CD4-positive, alpha-beta T cell treated with Interferon gamma for 1 hour (primary cell): ENCODE data around the gene HMGXB3.
A peak's percentile ranks its signal among the peaks of the same experiment; 100 is the strongest.

Source experiments
- DNase-seq: peaks from one replicate; pipeline ENCODE4 v3.0.0-alpha.2; 2020

Gene HMGXB3, protein sequence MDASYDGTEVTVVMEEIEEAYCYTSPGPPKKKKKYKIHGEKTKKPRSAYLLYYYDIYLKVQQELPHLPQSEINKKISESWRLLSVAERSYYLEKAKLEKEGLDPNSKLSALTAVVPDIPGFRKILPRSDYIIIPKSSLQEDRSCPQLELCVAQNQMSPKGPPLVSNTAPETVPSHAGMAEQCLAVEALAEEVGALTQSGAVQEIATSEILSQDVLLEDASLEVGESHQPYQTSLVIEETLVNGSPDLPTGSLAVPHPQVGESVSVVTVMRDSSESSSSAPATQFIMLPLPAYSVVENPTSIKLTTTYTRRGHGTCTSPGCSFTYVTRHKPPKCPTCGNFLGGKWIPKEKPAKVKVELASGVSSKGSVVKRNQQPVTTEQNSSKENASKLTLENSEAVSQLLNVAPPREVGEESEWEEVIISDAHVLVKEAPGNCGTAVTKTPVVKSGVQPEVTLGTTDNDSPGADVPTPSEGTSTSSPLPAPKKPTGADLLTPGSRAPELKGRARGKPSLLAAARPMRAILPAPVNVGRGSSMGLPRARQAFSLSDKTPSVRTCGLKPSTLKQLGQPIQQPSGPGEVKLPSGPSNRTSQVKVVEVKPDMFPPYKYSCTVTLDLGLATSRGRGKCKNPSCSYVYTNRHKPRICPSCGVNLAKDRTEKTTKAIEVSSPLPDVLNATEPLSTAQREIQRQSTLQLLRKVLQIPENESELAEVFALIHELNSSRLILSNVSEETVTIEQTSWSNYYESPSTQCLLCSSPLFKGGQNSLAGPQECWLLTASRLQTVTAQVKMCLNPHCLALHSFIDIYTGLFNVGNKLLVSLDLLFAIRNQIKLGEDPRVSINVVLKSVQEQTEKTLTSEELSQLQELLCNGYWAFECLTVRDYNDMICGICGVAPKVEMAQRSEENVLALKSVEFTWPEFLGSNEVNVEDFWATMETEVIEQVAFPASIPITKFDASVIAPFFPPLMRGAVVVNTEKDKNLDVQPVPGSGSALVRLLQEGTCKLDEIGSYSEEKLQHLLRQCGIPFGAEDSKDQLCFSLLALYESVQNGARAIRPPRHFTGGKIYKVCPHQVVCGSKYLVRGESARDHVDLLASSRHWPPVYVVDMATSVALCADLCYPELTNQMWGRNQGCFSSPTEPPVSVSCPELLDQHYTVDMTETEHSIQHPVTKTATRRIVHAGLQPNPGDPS (N-terminal part only)

DNA sequence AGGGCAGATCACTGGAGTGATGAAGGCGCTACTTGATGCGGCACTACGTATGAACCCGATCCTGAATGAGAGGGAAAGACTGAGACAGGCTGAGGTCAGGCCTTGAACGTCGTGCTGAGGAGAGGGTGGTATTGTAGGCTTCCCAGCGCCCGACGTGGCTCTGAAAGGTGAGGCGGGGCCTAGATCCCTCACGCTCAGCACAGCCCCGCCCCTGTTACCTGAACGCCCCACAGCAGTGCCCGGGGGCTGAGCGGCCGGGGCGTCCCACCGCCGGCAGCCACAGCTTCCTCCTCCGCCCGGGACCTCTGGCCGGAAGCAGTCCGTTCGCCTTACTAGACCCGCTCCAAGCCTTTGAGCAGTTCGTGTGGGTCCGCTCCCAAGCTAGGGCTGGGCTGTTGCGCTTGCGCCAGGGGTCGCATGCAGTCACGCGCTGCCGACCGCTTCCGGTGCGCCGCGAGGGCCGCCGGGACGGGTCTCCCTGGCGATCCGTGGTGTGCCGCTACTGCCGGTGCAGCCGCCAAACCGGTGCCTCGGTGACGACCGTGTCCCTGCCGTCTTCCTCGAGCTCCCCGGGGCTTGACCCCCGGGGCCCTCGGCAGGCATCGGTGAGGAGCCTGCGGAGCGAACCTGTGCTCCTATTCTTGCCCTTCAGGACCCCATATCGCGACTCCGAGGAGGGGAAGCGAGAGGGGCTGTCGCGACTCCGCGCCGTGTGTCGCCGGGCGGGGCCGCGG lies at the start of gene HMGXB3, which contains the start of gene TIGD6:
Gene HMGXB3 (plus strand): TSS at position 484 of the 734 bp plus-strand sequence. CDS start 4,114 bp downstream, outside the sequence.
Gene TIGD6 (minus strand): TSS at position 399 of the 734 bp plus-strand sequence. CDS start 4,306 bp downstream, outside the sequence.
- DNase-seq: peak; percentile 92

DNA sequence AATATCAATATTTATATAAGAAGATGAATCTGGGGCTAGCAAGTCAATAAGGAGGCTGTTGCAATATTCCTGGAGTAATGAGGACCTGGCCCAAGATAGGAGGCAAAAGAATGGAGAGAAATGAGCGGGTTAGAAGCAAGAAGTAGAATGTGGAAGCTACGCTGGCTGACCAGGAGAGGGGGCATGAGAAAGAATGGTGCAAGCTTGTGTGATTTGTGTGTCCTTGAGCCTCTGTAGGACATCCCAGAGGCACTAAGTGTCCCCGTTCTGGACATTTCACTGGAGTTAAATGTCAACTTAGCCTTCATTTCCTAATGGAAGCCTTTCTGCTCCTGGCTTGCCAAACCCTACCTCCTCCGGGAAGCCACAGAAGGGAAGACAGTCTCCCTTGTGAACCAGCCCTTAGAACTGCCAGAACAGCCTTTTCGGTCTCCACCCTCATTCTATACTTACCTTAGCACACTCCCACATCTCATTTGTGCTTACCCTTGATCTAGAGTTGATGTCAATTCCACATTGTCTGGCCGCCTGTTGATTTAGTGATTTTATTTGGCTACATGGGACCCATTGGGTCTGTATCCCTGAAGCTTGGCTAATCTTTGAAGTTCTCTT lies 49.3 kb upstream of the HMGXB3 start:
- no peak for DNase-seq

DNA sequence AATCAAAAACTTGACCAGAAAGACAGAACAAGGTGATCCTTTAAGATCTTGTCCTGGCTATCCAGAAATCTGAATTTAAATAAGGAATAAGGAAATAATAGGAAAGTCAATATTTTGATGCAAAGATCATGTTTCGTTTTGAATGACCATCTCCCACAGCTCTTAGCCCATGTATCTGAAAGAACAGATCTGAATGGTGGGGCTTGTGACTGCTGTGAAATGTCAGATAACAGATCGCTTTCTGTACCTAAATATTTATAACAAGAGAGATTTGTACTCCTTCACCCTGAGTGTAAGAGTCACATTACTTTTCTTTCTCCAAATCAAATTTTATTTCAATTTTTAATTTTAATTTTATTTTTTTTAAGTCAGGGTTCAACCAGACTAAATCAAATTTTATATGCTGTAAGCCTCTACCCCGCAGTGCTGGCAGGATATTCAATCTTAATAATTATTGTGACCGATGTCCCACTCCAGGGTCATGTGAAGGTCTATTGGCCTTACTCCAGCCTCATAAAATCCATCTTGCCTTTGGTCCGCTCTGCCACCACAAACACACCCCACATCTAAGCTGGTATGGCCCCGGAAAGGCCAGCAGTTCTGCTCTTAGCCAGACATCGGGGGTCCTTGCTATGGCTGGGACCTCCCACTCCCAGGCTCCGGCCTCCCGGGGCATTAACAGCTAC lies 47.0 kb upstream of the HMGXB3 start:
- no peak for DNase-seq

DNA sequence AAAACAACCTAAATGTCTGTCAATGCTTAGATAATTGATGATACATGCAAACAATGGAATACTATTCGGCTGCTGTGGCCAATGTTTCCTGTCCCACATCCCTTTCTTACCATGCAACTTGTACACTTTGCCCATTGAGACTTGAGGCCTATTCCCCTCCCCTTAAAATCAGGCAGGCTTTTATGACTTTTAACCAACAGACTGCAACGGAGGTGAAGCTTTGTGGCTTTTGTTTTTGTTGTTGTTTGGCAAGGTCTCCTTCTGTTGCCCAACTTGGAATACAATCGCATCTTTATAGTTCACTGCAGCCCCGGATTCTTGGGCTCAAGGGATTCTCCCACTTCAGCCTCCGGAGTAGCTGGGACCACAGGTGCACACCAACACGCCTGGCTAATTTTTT lies 45.7 kb upstream of the HMGXB3 start:
- no peak for DNase-seq

DNA sequence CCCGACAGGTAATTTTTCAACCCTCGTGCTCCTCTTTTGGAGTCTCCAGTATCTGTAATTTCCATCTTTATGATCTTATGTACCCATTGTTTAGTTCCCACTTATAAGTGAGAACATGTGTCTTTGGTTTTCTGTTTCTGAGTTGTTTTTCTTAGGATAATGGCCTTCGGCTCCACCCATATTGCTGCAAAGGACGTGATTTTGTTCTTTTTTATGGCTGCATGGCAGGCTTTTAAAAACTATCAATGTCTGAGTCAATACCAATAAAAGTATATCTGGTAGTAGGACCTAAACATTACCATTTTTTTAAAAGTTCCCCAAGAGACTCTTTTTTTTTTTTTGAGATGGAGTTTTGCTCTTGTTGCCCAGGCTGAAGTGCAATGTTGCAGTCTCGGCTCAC lies 43.9 kb upstream of the HMGXB3 start:
- DNase-seq: no peak

DNA sequence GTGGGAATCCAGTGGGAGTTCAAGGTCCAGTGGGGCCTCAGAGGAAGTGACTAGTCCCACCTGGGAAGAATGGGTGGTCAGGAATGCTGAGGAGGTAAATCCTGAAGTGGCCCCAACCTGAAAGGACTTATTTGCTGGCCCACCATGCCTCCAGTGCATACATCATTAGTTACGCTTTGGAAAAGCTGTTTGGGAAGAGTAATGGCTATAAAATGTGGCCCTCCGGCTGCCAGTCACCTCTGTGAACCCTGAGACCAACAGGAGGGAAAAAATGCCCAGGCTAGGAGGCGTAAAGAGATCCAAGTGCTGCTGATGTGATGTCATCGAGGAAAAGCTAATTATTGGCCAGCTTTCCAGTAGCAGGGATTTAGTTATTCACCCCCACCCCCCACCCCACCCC lies 42.7 kb upstream of the HMGXB3 start:
- DNase-seq: no peak

DNA sequence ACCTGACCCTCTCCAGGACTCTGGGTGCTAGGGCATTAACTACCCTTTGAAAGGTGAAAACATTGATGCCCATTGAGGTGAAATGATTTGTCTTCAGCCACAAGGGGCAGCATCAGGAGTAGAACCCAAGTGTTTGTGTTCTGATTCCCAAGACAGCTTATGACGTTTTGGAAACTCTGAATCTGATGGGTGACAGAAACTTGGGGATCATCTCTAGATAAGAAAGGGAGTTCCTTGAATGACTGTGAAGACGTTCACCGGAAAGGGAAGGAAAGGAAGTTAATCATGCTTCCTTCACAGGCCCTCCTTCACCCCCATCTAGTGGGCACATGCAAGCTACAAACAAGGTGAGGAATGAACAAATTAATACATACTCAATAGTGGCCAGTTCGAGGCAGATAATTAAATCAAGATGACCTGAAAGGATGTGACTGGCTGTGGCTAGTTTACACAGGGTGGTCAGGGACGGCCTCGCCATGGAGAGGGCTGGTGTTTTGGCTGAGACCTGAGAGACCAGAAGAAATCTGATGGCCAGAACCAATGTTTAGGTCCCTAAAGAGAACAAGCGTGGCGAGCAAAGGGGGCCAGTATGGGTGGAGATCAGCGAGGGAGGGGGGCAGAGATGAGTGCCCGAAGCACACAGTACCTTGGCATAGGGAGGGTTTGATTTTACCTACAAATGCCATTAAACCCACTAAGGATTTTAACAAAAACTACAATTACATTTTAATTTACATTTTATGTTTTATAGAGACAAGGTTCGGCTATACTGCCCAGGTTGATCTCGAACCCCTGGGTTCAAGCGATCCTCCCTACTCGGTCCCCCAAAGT lies 40.9 kb upstream of the HMGXB3 start:
- peak; percentile 32 for DNase-seq

DNA sequence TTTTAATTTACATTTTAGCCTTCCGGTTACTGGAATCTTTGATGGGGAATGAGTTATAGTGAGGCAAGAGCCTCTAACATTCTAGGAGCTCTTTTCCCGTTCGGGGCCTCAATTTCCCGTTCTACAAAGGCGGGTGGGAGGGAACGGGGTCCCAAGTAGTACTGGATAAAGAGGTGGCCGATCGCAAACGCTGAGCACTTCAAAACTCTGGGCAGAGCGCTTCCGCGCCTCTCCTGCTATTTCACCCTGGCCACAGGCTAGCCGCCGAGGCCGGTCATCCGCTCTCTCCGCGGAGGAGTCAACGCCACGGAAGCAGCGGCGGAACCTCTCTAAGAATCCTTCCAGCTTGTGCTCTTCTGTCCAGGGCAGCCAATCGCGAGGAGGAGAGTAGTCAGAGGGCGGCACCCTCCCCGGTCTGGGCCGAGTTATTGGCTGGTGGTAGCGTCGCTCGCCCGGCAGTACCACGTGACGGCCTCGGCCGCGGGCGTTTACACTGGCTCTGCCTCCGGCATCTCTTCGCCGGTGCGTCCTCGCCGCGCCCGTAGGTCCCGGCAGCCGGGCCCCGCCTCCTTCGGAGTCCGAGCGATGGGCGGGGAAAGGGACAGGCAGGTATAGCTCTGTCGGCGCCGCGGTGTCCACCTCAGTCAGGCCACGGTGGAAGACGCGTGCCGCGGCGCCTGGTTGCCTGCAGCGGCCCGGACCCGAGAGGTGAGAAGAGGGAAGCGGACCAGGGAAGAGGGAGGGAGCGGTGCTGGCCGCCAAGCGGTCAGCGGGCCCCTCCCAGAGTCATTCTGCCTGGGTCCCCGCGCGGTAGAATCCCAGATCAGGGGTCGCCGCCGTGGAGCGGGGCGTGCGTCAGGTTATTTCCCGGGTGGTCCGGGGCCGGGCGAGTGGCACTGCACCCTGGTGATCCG lies 40.0 kb upstream of the HMGXB3 start, which contains the start of gene SLC26A2:
Gene SLC26A2 (plus strand): TSS at position 487 of the 914 bp plus-strand sequence. CDS start 16,895 bp downstream, outside the sequence.
- DNase-seq: peak; percentile 94

DNA sequence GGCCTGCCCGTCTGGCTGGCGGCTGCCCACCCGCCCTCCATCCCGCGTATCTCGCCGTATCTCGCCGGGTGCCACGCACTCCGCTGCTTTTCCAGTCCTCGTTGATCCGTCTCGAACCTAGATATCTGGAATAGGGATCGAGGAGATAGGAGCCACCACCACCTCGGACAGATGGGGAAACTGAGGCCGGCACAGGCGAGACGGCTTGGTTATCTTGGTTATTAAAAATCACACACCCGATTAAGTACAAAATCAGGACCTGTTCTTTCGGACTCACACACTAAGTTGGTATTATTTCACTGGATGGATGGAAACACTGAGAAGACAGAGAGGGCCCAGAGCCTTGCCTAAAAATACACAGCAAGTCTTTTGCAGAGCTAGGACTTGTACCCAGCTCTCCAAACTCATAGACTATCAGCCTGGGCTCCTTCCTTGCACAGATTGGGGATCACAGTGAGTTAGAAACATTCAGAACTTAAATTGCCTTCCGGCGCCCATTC lies 39.3 kb upstream of the HMGXB3 start:
- no peak for DNase-seq

DNA sequence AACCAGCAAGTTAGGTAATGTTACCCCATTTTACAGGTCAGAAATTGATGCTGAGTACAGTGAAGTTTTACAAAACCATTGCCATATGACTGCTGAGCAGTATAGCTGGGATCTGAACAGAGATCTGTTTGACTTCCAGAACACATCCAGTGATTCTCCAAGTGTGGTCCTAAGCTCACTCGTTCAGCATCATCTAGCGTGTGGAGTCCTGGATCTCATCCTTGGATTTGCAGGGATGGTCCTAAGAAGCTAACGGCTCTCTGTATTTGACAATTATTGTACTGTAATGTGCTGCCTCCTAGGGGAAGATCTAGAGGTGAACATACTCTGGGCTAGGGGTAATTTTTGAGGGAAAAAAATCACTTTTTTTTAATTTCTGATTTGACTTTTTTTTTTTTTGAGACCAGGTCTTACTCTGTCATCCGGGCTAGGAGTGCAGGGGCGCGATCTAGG lies 38.6 kb upstream of the HMGXB3 start:
- DNase-seq: no peak

DNA sequence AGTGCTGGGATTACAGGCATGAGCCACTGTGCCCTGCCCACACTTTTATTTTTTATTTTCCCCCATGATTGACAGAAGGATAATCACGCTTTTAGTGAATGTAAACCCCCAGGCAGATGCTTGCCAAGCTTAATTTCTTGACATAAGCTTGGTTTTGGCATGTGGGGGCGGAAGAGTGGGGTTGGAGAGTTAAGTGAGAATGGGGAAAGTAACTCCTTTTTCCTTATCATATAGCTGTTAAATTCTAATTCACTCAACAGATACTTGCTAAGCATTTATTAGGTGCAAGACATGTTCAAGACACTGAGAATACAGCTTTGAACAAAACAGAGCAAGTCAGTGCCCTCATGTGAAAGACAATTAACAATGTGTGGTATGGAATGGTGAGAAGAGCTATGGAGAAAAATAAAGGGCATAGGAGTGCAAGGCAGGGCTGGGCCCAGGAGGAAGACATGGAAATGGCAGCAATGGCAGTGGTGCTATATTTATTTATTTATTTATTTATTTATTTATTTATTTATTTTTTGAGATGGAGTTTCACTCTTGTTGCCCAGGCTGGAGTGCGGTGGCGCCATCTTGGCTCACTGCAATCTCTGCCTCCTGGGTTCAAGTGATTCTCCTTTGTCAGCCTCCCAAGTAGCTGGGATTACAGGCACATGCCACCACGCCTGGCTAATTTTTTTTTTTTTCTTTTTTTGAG lies 37.8 kb upstream of the HMGXB3 start:
- DNase-seq: no peak

DNA sequence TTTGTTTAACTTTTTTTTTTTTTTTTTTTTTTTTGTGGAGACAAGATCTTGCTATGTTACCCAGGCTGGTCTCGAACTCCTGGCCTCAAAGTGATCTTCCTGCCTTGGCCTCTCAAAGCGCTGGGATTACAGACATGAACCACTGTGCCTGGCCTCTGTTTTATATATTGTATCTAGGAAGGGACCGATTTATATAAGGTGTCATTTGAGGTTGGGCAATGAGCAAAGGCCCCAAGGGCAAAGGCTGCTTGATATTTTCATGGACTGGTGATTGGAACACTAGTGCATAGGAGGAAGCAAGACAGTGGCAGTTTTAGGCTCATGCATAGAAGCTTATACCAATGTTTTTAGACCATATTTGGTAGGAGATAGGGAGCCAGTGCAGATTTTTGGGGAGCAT lies 36.8 kb upstream of the HMGXB3 start:
- no peak for DNase-seq

DNA sequence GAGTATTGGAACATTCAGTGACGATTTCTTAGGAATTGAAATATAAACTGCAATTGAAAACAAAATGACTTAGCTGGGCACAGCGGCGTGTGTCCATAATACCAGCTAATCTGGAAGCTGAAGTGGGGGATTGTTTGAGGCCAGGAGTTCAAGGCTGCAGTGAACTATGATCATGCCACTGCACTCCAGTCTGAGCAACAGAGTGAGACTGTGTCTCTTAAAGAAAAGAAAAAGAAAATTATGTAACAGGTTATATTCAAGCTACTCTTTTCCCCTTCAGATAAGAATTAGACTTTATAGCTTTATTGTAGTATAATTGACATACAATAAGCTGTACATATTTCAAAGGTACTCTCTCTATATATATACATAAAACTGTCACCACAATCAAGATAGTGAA lies 33.6 kb upstream of the HMGXB3 start:
- no peak for DNase-seq

DNA sequence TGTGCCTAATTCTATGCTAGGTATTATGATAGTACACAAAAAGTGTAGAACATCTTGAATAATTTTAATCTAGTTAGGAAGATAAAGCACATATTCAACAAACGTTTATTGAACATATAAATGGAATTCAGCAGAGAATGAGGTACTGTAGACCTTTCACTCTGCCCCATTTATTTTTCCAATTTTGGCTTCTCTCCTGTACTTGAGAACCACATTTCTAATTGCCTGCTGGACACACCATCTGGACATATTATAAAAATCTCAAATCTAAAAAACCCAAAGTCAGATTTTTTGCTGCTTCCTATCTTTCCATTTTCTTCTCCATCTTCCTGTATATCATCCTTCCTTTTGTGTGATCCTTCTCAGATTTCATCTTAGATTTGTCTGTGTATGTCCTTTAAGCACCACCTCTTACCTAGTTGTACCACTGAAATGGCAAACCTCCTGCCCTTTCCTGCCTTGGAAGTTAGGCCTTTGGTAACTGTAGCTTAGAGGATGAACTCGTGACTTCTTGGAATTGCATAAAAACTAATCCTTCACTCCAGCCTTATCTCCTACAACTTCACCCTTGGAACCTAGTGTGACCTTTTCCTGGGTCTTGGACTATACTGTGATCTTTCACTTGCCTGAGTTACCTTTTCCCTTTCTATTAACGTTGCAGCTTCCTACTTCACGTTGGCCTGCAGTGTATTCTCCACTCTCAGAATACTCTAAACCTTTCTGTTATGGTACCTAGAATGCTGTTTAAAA lies 31.2 kb upstream of the HMGXB3 start:
- no peak for DNase-seq

DNA sequence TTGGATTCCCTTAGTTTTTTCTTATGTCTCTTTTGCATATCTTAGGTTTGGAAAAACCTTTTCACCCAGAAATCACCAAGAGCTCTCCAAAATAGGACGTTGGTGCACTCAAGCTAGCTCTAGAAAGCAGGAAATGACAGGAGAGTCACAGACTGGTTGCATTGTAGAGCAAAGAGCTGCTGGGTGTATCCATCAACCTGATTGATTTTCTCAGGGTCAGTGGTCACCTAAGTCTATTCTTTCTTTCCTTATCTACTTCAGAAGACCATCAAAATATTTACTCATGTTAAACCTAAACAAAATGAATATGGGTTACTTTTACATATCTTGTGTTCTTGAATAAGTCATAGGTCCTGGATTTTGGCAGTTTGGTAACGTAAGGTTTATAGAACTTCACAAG lies 25.1 kb upstream of the HMGXB3 start:
- no peak for DNase-seq

DNA sequence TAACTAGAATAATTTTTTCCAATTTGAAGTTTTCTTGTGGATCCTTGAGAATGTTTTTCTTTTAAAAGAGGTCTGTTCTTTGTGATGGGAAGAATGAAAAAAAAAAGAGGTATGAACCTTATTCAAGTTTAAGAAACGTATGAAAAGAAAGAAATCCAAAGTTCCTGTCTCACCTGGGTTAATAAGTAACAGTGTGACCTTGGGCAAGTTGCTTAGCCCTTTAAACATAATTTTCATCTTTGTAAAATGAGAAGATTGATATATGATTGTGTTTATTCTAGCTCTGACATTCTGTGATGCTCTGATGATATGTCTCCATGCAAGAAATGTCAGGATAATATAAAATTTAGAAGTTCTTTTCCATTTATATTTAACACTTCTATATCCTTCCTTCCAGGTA lies 20.6 kb upstream of the HMGXB3 start:
- DNase-seq: no peak

DNA sequence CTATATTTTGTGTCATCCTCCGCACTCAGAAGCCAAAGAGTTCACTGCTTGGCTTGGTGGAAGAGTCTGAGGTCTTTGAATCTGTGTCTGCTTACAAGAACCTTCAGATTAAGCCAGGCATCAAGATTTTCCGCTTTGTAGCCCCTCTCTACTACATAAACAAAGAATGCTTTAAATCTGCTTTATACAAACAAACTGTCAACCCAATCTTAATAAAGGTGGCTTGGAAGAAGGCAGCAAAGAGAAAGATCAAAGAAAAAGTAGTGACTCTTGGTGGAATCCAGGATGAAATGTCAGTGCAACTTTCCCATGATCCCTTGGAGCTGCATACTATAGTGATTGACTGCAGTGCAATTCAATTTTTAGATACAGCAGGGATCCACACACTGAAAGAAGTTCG lies 19.3 kb upstream of the HMGXB3 start:
- DNase-seq: no peak
